OCI-LY7 (cell line): Measurements from ENCODE around the gene SIGLECL1. TPM values are rescaled to one million over a fixed set of nuclear protein-coding genes. Genes with fewer than 3 reads are reported as not detected.

Source experiments
- BruUV-seq: library from RNA; stranded (reverse); fragments of 400-500 nt; replicated peaks from 2 replicates; lab custom pipeline; 2021; lab: Mats Ljungman, UMichigan
- CTCF ChIA-PET: fragments of 300-600 bp; sonication (Branson Sonifier 250); formaldehyde crosslinking; loops from one replicate; lab custom pipeline; 2022; ENCODE audit warnings: antibody characterized with exemption; ENCODE audit not compliant: unreplicated experiment; lab: Charles Lee
- POLR2A ChIA-PET: fragments of 300-600 bp; sonication (Branson Sonifier 250); formaldehyde crosslinking; loops from one replicate; lab custom pipeline; 2022; ENCODE audit warnings: antibody characterized with exemption; lab: Charles Lee
- DNase-seq: peaks from one replicate; pipeline ENCODE4 v3.0.0-alpha.2; 2015; ENCODE audit warnings: low spot score
- H2AFZ ChIP-seq: fragments of 200-600 bp; sonication (generic), shearing (Covaris generic); 2 replicates; pipeline ENCODE4 v1.6.1; 2014; ENCODE audit warnings: mild to moderate bottlenecking, antibody characterized with exemption, low read length, moderate library complexity
- H3K27ac ChIP-seq: fragments of 200-600 bp; sonication (generic); 2 replicates; pipeline ENCODE4 v1.5.1; 2014; ENCODE audit warnings: mixed run types, low read depth, mild to moderate bottlenecking, moderate library complexity, low read length, inconsistent platforms; ENCODE audit not compliant: poor library complexity, severe bottlenecking
- H3K36me3 ChIP-seq: fragments of 200-600 bp; sonication (generic); 2 replicates; pipeline ENCODE4 v1.6.1; 2014; ENCODE audit warnings: mild to moderate bottlenecking, antibody characterized with exemption, low read length, moderate library complexity, mixed read lengths; ENCODE audit not compliant: insufficient read depth
- H3K4me1 ChIP-seq: fragments of 200-600 bp; sonication (generic); 2 replicates; pipeline ENCODE4 v1.5.1; 2014; ENCODE audit warnings: mild to moderate bottlenecking, low read length; ENCODE audit not compliant: insufficient read depth, poor library complexity, severe bottlenecking
- H3K4me2 ChIP-seq: fragments of 200-600 bp; sonication (generic); 2 replicates; pipeline ENCODE4 v1.6.1; 2014; ENCODE audit warnings: mild to moderate bottlenecking, low read length
- H3K4me3 ChIP-seq: fragments of 200-600 bp; sonication (generic); 2 replicates; pipeline ENCODE4 v1.5.1; 2014; ENCODE audit warnings: mild to moderate bottlenecking, low read depth, low read length; ENCODE audit not compliant: poor library complexity, severe bottlenecking
- H3K79me2 ChIP-seq: fragments of 200-600 bp; sonication (generic); 2 replicates; pipeline ENCODE4 v1.6.1; 2016; ENCODE audit warnings: low read depth, mild to moderate bottlenecking, low read length, moderate library complexity, mixed read lengths; ENCODE audit not compliant: insufficient read depth
- H3K9me2 ChIP-seq: fragments of 200-600 bp; sonication (generic); 2 replicates; pipeline ENCODE4 v1.6.1; 2016; ENCODE audit warnings: mild to moderate bottlenecking, low read length, mixed read lengths; ENCODE audit not compliant: insufficient read depth
- H3K9me3 ChIP-seq: fragments of 200-600 bp; sonication (generic); 2 replicates; pipeline ENCODE4 v1.6.1; 2014; ENCODE audit warnings: mild to moderate bottlenecking, mixed run types, low read length, mixed read lengths
- H4K20me1 ChIP-seq: fragments of 200-600 bp; sonication (generic); 2 replicates; pipeline ENCODE4 v1.6.1; 2014; ENCODE audit warnings: mild to moderate bottlenecking, antibody characterized with exemption, low read length, moderate library complexity, mixed read lengths; ENCODE audit not compliant: insufficient read depth
- EZH2phosphoT487 ChIP-seq: fragments of 200-600 bp; sonication (generic); IDR thresholded peaks from 2 replicates; pipeline ENCODE4 v1.6.1; 2018; ENCODE audit warnings: low read depth, borderline replicate concordance, mild to moderate bottlenecking, mixed run types, antibody characterized with exemption, low read length, moderate library complexity, mixed read lengths
- intact Hi-C: fragments of 100-400 bp; cut with micrococcal nuclease; formaldehyde crosslinking; loops from one replicate; pipeline ENCODE4 v1.10.0; 2022; ENCODE audit not compliant: unreplicated experiment
- microRNA-seq: library from miRNA; unstranded; fragments of <30 nt; microRNA quantifications from one replicate; pipeline ENCODE4 v1.2.0, GENCODE V29; 2022; ENCODE audit warnings: borderline replicate concordance
- small RNA-seq: library from RNA; depleted of rRNA; stranded (forward); fragments of <200 nt; gene quantifications from one replicate; pipeline ENCODE3, GENCODE V24; 2014
- total RNA-seq, 2 experiments: library from RNA; depleted of rRNA in 1 of 2; stranded (reverse); fragments of >200 nt in 1 of 2; shearing (Covaris generic) in 1 of 2; gene quantifications; 2 replicates each; pipeline ENCODE4 v1.2.3, GENCODE V29; 2014 to 2022
- TF ChIP-seq, protein P1 (sequence below): fragments of 200-600 bp; sonication (generic); conservative IDR thresholded peaks from 2 replicates; pipeline ENCODE4 v1.5.1; 2014; ENCODE audit warnings: mild to moderate bottlenecking, antibody characterized with exemption, low read length, moderate library complexity, mixed read lengths

SIGLECL1 gene
- total RNA-seq, 2 experiments from 2014 or later = not detected

DNA sequence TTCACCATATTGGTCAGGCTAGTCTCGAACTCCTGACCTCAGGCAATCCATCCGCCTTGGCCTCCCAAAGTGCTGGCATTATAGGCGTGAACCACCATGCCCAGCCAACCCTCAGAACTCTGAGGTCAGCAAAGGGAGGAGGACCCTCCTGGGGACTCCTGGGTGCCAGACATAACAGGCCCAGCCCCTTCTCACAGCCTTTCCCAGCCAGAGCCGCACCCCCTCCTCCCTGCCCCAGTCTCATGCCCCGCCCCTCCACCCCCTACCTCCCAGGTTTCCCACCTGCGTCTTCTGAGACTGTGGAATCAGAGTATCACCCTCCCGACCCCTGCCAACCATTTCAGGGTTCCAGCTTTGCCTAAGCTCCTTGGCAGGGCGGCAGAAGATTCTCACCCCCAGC, 65.8 kb downstream of the SIGLECL1 start:
- no peaks in the 10 kb centered on the region for H3K9me3 ChIP-seq
- DNase-seq = no peak
- no peaks in the 10 kb centered on the region for H4K20me1 ChIP-seq
- no peaks in the 10 kb centered on the region for H3K4me1 ChIP-seq
- BruUV-seq = no TSS peak
- no peak overlapping the region for H2AFZ ChIP-seq
- TF ChIP-seq, protein P1, sequence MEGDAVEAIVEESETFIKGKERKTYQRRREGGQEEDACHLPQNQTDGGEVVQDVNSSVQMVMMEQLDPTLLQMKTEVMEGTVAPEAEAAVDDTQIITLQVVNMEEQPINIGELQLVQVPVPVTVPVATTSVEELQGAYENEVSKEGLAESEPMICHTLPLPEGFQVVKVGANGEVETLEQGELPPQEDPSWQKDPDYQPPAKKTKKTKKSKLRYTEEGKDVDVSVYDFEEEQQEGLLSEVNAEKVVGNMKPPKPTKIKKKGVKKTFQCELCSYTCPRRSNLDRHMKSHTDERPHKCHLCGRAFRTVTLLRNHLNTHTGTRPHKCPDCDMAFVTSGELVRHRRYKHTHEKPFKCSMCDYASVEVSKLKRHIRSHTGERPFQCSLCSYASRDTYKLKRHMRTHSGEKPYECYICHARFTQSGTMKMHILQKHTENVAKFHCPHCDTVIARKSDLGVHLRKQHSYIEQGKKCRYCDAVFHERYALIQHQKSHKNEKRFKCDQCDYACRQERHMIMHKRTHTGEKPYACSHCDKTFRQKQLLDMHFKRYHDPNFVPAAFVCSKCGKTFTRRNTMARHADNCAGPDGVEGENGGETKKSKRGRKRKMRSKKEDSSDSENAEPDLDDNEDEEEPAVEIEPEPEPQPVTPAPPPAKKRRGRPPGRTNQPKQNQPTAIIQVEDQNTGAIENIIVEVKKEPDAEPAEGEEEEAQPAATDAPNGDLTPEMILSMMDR = no peak
- H3K79me2 ChIP-seq = no peaks in the 10 kb centered on the region
- no peak overlapping the region for H3K4me3 ChIP-seq
- ChIA-PET CTCF (no interaction called here), POLR2A (no interaction called here)
- no peaks in the 10 kb centered on the region for H3K9me2 ChIP-seq
- H3K36me3 ChIP-seq = no peaks in the 10 kb centered on the region
- H3K4me2 ChIP-seq = no peak overlapping the region
- intact Hi-C loops = no loop called here
- no peak overlapping the region for H3K27ac ChIP-seq

DNA sequence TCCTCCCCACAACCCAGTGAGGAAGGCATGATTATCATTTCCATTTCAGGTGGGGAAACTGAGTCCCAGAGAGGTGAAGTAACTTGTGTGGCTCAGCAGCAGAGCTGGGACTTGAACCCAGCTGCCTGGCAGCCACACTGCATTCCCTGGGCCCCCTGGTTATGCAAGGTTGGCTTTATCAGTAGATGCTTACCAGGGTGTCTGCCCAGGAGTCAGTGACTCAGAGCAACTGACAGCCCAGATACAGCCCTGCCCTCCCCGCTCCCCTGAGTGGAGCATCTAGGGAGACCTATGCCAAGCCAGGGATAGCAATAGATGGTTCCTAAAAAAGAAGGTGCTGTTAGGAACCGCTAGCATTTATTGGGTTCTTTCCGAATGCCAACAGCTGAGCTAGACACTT, 66.5 kb downstream of the SIGLECL1 start:
- no peaks in the 10 kb centered on the region for H3K9me3 ChIP-seq
- POLR2A ChIA-PET = no interaction called here
- no peaks in the 10 kb centered on the region for H3K4me1 ChIP-seq
- TF ChIP-seq, protein P1 = no peak
- TF ChIP-seq EZH2phosphoT487 = no peak
- no peak for DNase-seq
- no peak overlapping the region for H2AFZ ChIP-seq
- intact Hi-C loops = no loop called here
- no peak overlapping the region for H3K27ac ChIP-seq
- H4K20me1 ChIP-seq = no peaks in the 10 kb centered on the region
- no peak overlapping the region for H3K4me3 ChIP-seq
- CTCF ChIA-PET = no interaction called here
- no peaks in the 10 kb centered on the region for H3K36me3 ChIP-seq
- H3K79me2 ChIP-seq = no peaks in the 10 kb centered on the region
- no peaks in the 10 kb centered on the region for H3K9me2 ChIP-seq
- no peak overlapping the region for H3K4me2 ChIP-seq
- BruUV-seq = no TSS peak

GRCh38 chr19:51317968-51318367, 67.1 kb downstream of the SIGLECL1 start:
- intact Hi-C loops = no loop called here
- H3K79me2 ChIP-seq = no peaks in the 10 kb centered on the region
- H3K27ac ChIP-seq = no peak overlapping the region
- H3K4me1 ChIP-seq = no peaks in the 10 kb centered on the region
- POLR2A ChIA-PET = no interaction called here
- TF ChIP-seq EZH2phosphoT487 = no peak
- TF ChIP-seq, protein P1 = no peak
- H3K9me3 ChIP-seq = no peaks in the 10 kb centered on the region
- DNase-seq = no peak
- H4K20me1 ChIP-seq = no peaks in the 10 kb centered on the region
- no peaks in the 10 kb centered on the region for H3K36me3 ChIP-seq
- H3K4me3 ChIP-seq = no peak overlapping the region
- no peak overlapping the region for H3K4me2 ChIP-seq
- CTCF ChIA-PET = no interaction called here
- H2AFZ ChIP-seq = no peak overlapping the region
- H3K9me2 ChIP-seq = no peaks in the 10 kb centered on the region
- no TSS peak for BruUV-seq

Small RNA genes within 50 kb of the gene (microRNA-seq; reads per million reads assigned to microRNA genes)
- not detected for gene MIR8074

Small RNA genes within 50 kb of the gene (small RNA-seq; reads per million reads assigned to genes)
- gene MIR8074 = not detected

Other genes with a start within 250 kb of the SIGLECL1 start
- not detected in 2 replicates for gene KLK8, start 249.5 kb upstream of the SIGLECL1 start, total RNA-seq (2014; rRNA removed; shearing (Covaris generic))
- not detected in 2 replicates for gene KLK8, start 249.5 kb upstream of the SIGLECL1 start, total RNA-seq (2022)
- gene KLK10, start 231.4 kb upstream of the SIGLECL1 start, total RNA-seq (2014; rRNA removed; shearing (Covaris generic)) = not detected in 2 replicates
- not detected in 2 replicates for gene KLK10, start 231.4 kb upstream of the SIGLECL1 start, total RNA-seq (2022)
- gene KLK11, start 224.5 kb upstream of the SIGLECL1 start, total RNA-seq (2014; rRNA removed; shearing (Covaris generic)) = not detected in 2 replicates
- gene KLK11, start 224.5 kb upstream of the SIGLECL1 start, total RNA-seq (2022) = not detected in 2 replicates
- gene KLK12, start 216.1 kb upstream of the SIGLECL1 start, total RNA-seq (2014; rRNA removed; shearing (Covaris generic)) = not detected in 2 replicates
- not detected in 2 replicates for gene KLK12, start 216.1 kb upstream of the SIGLECL1 start, total RNA-seq (2022)
- gene KLK13, start 186.0 kb upstream of the SIGLECL1 start, total RNA-seq (2014; rRNA removed; shearing (Covaris generic)) = not detected in 2 replicates
- not detected in 2 replicates for gene KLK13, start 186.0 kb upstream of the SIGLECL1 start, total RNA-seq (2022)
- not detected in 2 replicates for gene KLK14, start 168.2 kb upstream of the SIGLECL1 start, total RNA-seq (2014; rRNA removed; shearing (Covaris generic))
- gene KLK14, start 168.2 kb upstream of the SIGLECL1 start, total RNA-seq (2022) = 0.84 and 0.89 TPM in 2 replicates
- gene CTU1, start 142.7 kb upstream of the SIGLECL1 start, total RNA-seq (2014; rRNA removed; shearing (Covaris generic)) = 9.6 and 13.3 TPM in 2 replicates
- gene CTU1, start 142.7 kb upstream of the SIGLECL1 start, total RNA-seq (2022) = 6.9 and 8.3 TPM in 2 replicates
- not detected in 2 replicates for gene SIGLEC9, start 126.2 kb upstream of the SIGLECL1 start, total RNA-seq (2014; rRNA removed; shearing (Covaris generic))
- not detected in 2 replicates for gene SIGLEC9, start 126.2 kb upstream of the SIGLECL1 start, total RNA-seq (2022)
- gene SIGLEC7, start 108.8 kb upstream of the SIGLECL1 start, total RNA-seq (2014; rRNA removed; shearing (Covaris generic)) = not detected in 2 replicates
- not detected in 2 replicates for gene SIGLEC7, start 108.8 kb upstream of the SIGLECL1 start, total RNA-seq (2022)
- not detected in 2 replicates for gene CD33, start 26.0 kb upstream of the SIGLECL1 start, total RNA-seq (2014; rRNA removed; shearing (Covaris generic))
- gene CD33, start 26.0 kb upstream of the SIGLECL1 start, total RNA-seq (2022) = not detected in 2 replicates
- gene IGLON5, start 60.6 kb downstream of the SIGLECL1 start, total RNA-seq (2014; rRNA removed; shearing (Covaris generic)) = not detected in 2 replicates
- gene IGLON5, start 60.6 kb downstream of the SIGLECL1 start, total RNA-seq (2022) = not detected in 2 replicates
- 0.09 and 0.72 TPM in 2 replicates for gene VSIG10L, start 91.1 kb downstream of the SIGLECL1 start, total RNA-seq (2014; rRNA removed; shearing (Covaris generic))
- gene VSIG10L, start 91.1 kb downstream of the SIGLECL1 start, total RNA-seq (2022) = 1.6 and 2.3 TPM in 2 replicates
- 58.2 and 64.1 TPM in 2 replicates for gene ETFB, start 115.3 kb downstream of the SIGLECL1 start, total RNA-seq (2014; rRNA removed; shearing (Covaris generic))
- gene ETFB, start 115.3 kb downstream of the SIGLECL1 start, total RNA-seq (2022) = 58.5 and 71.6 TPM in 2 replicates
- not detected in 2 replicates for gene CLDND2, start 117.9 kb downstream of the SIGLECL1 start, total RNA-seq (2014; rRNA removed; shearing (Covaris generic))
- 1.4 and 1.9 TPM in 2 replicates for gene CLDND2, start 117.9 kb downstream of the SIGLECL1 start, total RNA-seq (2022)
- gene NKG7, start 121.6 kb downstream of the SIGLECL1 start, total RNA-seq (2014; rRNA removed; shearing (Covaris generic)) = not detected in 2 replicates
- not detected in 2 replicates for gene NKG7, start 121.6 kb downstream of the SIGLECL1 start, total RNA-seq (2022)
- not detected in 2 replicates for gene LIM2, start 136.9 kb downstream of the SIGLECL1 start, total RNA-seq (2014; rRNA removed; shearing (Covaris generic))
- not detected in 2 replicates for gene LIM2, start 136.9 kb downstream of the SIGLECL1 start, total RNA-seq (2022)
- not detected in 2 replicates for gene C19orf84, start 139.5 kb downstream of the SIGLECL1 start, total RNA-seq (2014; rRNA removed; shearing (Covaris generic))
- gene C19orf84, start 139.5 kb downstream of the SIGLECL1 start, total RNA-seq (2022) = not detected in 2 replicates
- 20.7 and 25.2 TPM in 2 replicates for gene SIGLEC10, start 166.6 kb downstream of the SIGLECL1 start, total RNA-seq (2014; rRNA removed; shearing (Covaris generic))
- gene SIGLEC10, start 166.6 kb downstream of the SIGLECL1 start, total RNA-seq (2022) = 23.3 and 26.6 TPM in 2 replicates
- not detected in 2 replicates for gene SIGLEC8, start 207.4 kb downstream of the SIGLECL1 start, total RNA-seq (2014; rRNA removed; shearing (Covaris generic))
- not detected in 2 replicates for gene SIGLEC8, start 207.4 kb downstream of the SIGLECL1 start, total RNA-seq (2022)
- gene CEACAM18, start 227.5 kb downstream of the SIGLECL1 start, total RNA-seq (2014; rRNA removed; shearing (Covaris generic)) = not detected in 2 replicates
- not detected in 2 replicates for gene CEACAM18, start 227.5 kb downstream of the SIGLECL1 start, total RNA-seq (2022)